Measurements from ENCODE around the gene RNF151. TPM values are rescaled to one million over a fixed set of nuclear protein-coding genes. Genes with fewer than 3 reads are reported as not detected.

Gene RNF151
- total and polyA plus RNA-seq, 2 of the 13 experiments (the other 11 are each of a cell fraction or from before 2014, with no cell fraction given): not detected

GRCh38 chr16:1932050-1933028 is 34.3 kb upstream of the RNF151 start (continued):
- TF ChIP-seq ZNF609 (CRISPR knock-in tag; IDR thresholded peaks at IDR 0.05; ENCODE audit: borderline replicate concordance) (peak; percentile 37), HNRNPL (IDR thresholded peaks at IDR 0.05; ENCODE audit: low read depth, low read length) (peak; percentile 88), ZNF747 (CRISPR knock-in tag; IDR thresholded peaks at IDR 0.05; ENCODE audit: borderline replicate concordance) (peak; percentile 60; the same call in 1 of the 2 replicates), ZBTB7A (CRISPR knock-in tag; IDR thresholded peaks at IDR 0.05) (peak; percentile 9; the same call in 1 of the 2 replicates), MNT (IDR thresholded peaks at IDR 0.05) (no peak), ZBTB4 (CRISPR knock-in tag; IDR thresholded peaks at IDR 0.05; ENCODE audit: borderline replicate concordance) (0 out of 2 replicates have a peak, but pooled peaks have one; percentile 37), ZNF264 (CRISPR knock-in tag; IDR thresholded peaks at IDR 0.05) (no peak), RARA (CRISPR knock-in tag; IDR thresholded peaks at IDR 0.05) (no peak), MAX (IDR thresholded peaks at IDR 0.05) (peak; percentile 42; the same call in 1 of the 2 replicates), ZNF687 (CRISPR knock-in tag; IDR thresholded peaks at IDR 0.05) (peak; percentile 72), ZNF549 (CRISPR knock-in tag; IDR thresholded peaks at IDR 0.05) (no peak), MBD4 (IDR thresholded peaks at IDR 0.05; ENCODE audit: borderline replicate concordance, low read length) (no peak), SP140L (CRISPR knock-in tag; IDR thresholded peaks at IDR 0.05; ENCODE audit: borderline replicate concordance) (no peak)

All from HepG2 (cell line).